ENCODE measurements around the gene BHLHE41. TPM values are rescaled to one million over a fixed set of nuclear protein-coding genes. Genes with fewer than 3 reads are reported as not detected.

BHLHE41 gene
- total and polyA plus RNA-seq, 9 of the 15 experiments (the other 6 are each of a cell fraction or from before 2014, with no cell fraction given), result not detected

DNA sequence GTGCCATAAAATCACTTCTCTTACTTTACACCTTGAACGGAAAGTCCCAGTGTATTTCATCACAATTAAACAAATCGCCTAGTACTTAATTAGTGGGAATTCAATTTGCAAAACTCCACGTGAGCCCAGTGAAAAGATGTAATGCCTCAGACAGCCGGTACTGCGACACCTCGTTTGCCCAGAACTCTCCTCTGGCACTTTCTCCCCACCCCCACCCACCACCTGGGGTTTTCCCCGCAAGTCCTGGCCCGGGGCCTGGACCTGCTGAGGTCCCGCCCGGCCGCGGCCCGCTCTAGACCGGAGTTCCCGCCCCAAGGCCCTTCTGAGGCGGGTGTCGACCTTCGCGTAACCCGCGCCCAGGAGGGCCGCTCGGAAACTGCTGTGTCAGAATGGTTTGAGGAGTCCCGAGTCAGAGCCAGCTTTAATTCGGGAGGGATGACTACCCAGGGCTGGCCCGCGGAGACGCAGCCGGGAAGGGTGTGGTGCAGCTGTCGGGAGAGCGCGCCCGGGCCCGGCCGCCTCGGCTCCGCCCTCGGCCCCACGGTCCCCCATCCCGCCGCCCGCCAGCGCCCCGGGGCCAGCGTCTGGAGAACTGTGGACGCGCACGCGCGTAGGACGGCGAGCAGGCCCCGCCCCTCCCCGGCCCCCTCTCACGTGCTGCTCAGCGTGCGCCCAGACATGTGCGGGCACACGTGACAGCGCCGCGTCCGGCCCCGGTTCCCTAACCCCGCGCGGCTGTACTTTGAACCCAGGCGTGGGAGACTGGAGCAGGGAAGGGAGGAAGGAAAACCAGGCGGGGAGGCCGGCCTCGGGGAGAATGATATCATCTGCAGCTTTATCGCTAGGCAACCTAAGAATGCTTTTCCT, 10.8 kb downstream of the BHLHE41 start (continued):
- TF ChIP-seq, protein P1, sequence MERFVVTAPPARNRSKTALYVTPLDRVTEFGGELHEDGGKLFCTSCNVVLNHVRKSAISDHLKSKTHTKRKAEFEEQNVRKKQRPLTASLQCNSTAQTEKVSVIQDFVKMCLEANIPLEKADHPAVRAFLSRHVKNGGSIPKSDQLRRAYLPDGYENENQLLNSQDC (CRISPR knock-in tag; IDR thresholded peaks at IDR 0.05), result no peak
- TF ChIP-seq HDAC1 (IDR thresholded peaks at IDR 0.05), result peak in 1 of 2 experiments; percentile 63; a peak in 1 of 4 replicates
- 0 out of 2 replicates have a peak, but pooled peaks have one; percentile 46 for TF ChIP-seq JUND (IDR thresholded peaks at IDR 0.05; ENCODE audit: borderline replicate concordance, low read depth, low read length)
- TF ChIP-seq JUND (tag; IDR thresholded peaks at IDR 0.05; ENCODE audit: borderline replicate concordance, low read depth, low read length), result no peak; the same call in 2 of the 3 replicates
- 0 out of 2 replicates have a peak, but pooled peaks have one; percentile 7 for TF ChIP-seq EP300 (IDR thresholded peaks at IDR 0.05; ENCODE audit: low read length)
- TF ChIP-seq BRF1 (IDR thresholded peaks at IDR 0.05; ENCODE audit: borderline replicate concordance, extremely low read depth, insufficient read length), result no peak
- no peak for TF ChIP-seq PTRF (tag; IDR thresholded peaks at IDR 0.05)
- TF ChIP-seq L3MBTL2 (IDR thresholded peaks at IDR 0.05), result peak; percentile 82
- TF ChIP-seq, protein P2, sequence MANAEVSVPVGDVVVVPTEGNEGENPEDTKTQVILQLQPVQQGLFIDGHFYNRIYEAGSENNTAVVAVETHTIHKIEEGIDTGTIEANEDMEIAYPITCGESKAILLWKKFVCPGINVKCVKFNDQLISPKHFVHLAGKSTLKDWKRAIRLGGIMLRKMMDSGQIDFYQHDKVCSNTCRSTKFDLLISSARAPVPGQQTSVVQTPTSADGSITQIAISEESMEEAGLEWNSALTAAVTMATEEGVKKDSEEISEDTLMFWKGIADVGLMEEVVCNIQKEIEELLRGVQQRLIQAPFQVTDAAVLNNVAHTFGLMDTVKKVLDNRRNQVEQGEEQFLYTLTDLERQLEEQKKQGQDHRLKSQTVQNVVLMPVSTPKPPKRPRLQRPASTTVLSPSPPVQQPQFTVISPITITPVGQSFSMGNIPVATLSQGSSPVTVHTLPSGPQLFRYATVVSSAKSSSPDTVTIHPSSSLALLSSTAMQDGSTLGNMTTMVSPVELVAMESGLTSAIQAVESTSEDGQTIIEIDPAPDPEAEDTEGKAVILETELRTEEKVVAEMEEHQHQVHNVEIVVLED (CRISPR knock-in tag; IDR thresholded peaks at IDR 0.05), result peak; percentile 49; the same call in 1 of the 2 replicates
- TF ChIP-seq ARID3B (CRISPR knock-in tag; IDR thresholded peaks at IDR 0.05; ENCODE audit: borderline replicate concordance), result no peak
- TF ChIP-seq ZFP1 (CRISPR knock-in tag; IDR thresholded peaks at IDR 0.05), result no peak
- TF ChIP-seq IFI16 (CRISPR knock-in tag; IDR thresholded peaks at IDR 0.05), result no peak
- TF ChIP-seq SREBF2 (CRISPR knock-in tag; IDR thresholded peaks at IDR 0.05), result no peak
- 0 out of 2 replicates have a peak, but pooled peaks have one; percentile 18 for TF ChIP-seq ZBTB17 (CRISPR knock-in tag; IDR thresholded peaks at IDR 0.05)
- no peak for TF ChIP-seq ZNF609 (CRISPR knock-in tag; IDR thresholded peaks at IDR 0.05; ENCODE audit: borderline replicate concordance)

Measured in K562 (cell line).